Thyroid gland (tissue), 4 donors: ENCODE measurements around the gene FBXO24. TPM values are rescaled to one million over a fixed set of nuclear protein-coding genes. Genes with fewer than 3 reads are reported as not detected.

Experiments
- DNase-seq, 2 donors: peaks; one replicate each; pipeline ENCODE4 v3.0.0-alpha.2; 2019
- H3K27ac ChIP-seq, 3 donors: fragments of 200-600 bp; sonication (generic); 1 replicate in 2 of 3; 2 replicates in 1 of 3; pipeline ENCODE4 v1.5.1; 2016 to 2019; ENCODE audit warnings: mild to moderate bottlenecking in 1 of 3, moderate library complexity in 1 of 3
- H3K27me3 ChIP-seq: fragments of 200-600 bp; sonication (generic); one replicate; pipeline ENCODE4 v1.5.1; 2019
- H3K36me3 ChIP-seq, 2 donors: fragments of 200-600 bp; sonication (generic); one replicate each; pipeline ENCODE4 v1.5.1; 2016 to 2019
- H3K4me1 ChIP-seq, 2 donors: fragments of 200-600 bp; sonication (generic); one replicate each; pipeline ENCODE4 v1.5.1; 2017 to 2019
- H3K4me3 ChIP-seq, 3 donors: fragments of 200-600 bp; sonication (generic); replicated peaks in 1 of 3; 1 replicate in 2 of 3; 2 replicates in 1 of 3; pipeline ENCODE4 v1.5.1; 2016; ENCODE audit warnings: mild to moderate bottlenecking in 1 of 3
- H3K9me3 ChIP-seq: fragments of 200-600 bp; sonication (generic); one replicate; pipeline ENCODE4 v1.5.1; 2017
- POLR2A ChIP-seq, 2 donors: fragments of 450-650 bp; IDR thresholded peaks; one replicate each; pipeline ENCODE4 v1.6.1; 2017; ENCODE audit warnings: antibody characterized with exemption in 2 of 2, mild to moderate bottlenecking in 2 of 2, moderate library complexity in 1 of 2
- WGBS, 2 donors: methylation state at CpG; one replicate each; pipeline ENCODE4 v1.1.5; 2017; 5-methylcytosine and 5-hydroxymethylcytosine counted together
- intact Hi-C: fragments of 100-400 bp; cut with DNase I; formaldehyde crosslinking; loops from one replicate; pipeline ENCODE4 v1.15.1; 2023
- total RNA-seq, 4 donors: library from RNA; depleted of rRNA; stranded (reverse); fragments of >200 nt; gene quantifications; one replicate each; pipeline ENCODE4 v1.2.3, GENCODE V29; 2016
- TF ChIP-seq, protein P1 (sequence below), 6 experiments: fragments of 200-600 bp in 3 of 6; fragments of 450-650 bp in 3 of 6; sonication (generic) in 3 of 6; IDR thresholded peaks; one replicate each; pipeline ENCODE4 v1.5.1; 2016 to 2019; ENCODE audit warnings: antibody characterized with exemption in 6 of 6, mild to moderate bottlenecking in 2 of 6, inconsistent platforms in 1 of 6, moderate library complexity in 1 of 6

Gene FBXO24
- total RNA-seq, 4 donors from 2014 or later: 0.13 to 0.88 (median 0.50) TPM

GRCh38 chr7:100575206-100575631, 10.9 kb upstream of the FBXO24 start:
- Histone ChIP-seq H3K36me3 (peaks cover 52 to 54% of the 10 kb centered on the region in 2 donors), H3K4me3 (no peak overlapping the region), H3K4me1 (peaks cover 4 to 7% of the 10 kb centered on the region in 2 donors), H3K9me3 (no peaks in the 10 kb centered on the region), H3K27me3 (no peaks in the 10 kb centered on the region), H3K27ac (no peak overlapping the region)
- DNase-seq: no peak
- intact Hi-C loops: no loop called here
- TF ChIP-seq POLR2A (IDR thresholded peaks at IDR 0.05): no peak
- TF ChIP-seq, protein P1, sequence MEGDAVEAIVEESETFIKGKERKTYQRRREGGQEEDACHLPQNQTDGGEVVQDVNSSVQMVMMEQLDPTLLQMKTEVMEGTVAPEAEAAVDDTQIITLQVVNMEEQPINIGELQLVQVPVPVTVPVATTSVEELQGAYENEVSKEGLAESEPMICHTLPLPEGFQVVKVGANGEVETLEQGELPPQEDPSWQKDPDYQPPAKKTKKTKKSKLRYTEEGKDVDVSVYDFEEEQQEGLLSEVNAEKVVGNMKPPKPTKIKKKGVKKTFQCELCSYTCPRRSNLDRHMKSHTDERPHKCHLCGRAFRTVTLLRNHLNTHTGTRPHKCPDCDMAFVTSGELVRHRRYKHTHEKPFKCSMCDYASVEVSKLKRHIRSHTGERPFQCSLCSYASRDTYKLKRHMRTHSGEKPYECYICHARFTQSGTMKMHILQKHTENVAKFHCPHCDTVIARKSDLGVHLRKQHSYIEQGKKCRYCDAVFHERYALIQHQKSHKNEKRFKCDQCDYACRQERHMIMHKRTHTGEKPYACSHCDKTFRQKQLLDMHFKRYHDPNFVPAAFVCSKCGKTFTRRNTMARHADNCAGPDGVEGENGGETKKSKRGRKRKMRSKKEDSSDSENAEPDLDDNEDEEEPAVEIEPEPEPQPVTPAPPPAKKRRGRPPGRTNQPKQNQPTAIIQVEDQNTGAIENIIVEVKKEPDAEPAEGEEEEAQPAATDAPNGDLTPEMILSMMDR (IDR thresholded peaks at IDR 0.05): no peak
- WGBS, 2 donors: 83 to 86% methylated on average over 8 to 14 of the region's 14 CpGs

GRCh38 chr7:100575746-100576383, 10.3 kb upstream of the FBXO24 start:
- 86 to 88% methylated on average over 16 to 17 of the region's 17 CpGs for WGBS, 2 donors
- Histone ChIP-seq H3K27ac (no peak overlapping the region), H3K27me3 (no peaks in the 10 kb centered on the region), H3K4me3 (no peak overlapping the region), H3K9me3 (no peaks in the 10 kb centered on the region), H3K36me3 (peaks cover 53 to 60% of the 10 kb centered on the region in 2 donors), H3K4me1 (peaks cover 0 to 5% of the 10 kb centered on the region in 2 donors)
- no peak for TF ChIP-seq POLR2A (IDR thresholded peaks at IDR 0.05)
- TF ChIP-seq, protein P1 (IDR thresholded peaks at IDR 0.05): no peak
- intact Hi-C loops: no loop called here
- no peak for DNase-seq

- 95 to 97% methylated on average over 11 to 13 of the region's 13 CpGs for WGBS, 2 donors
- Histone ChIP-seq H3K36me3 (peaks cover 60 to 66% of the 10 kb centered on the region in 2 donors), H3K27ac (no peak overlapping the region), H3K27me3 (no peaks in the 10 kb centered on the region), H3K4me1 (peaks cover 0 to 5% of the 10 kb centered on the region in 2 donors), H3K9me3 (no peaks in the 10 kb centered on the region), H3K4me3 (no peak overlapping the region)
- intact Hi-C loops: no loop called here
- no peak for DNase-seq
- TF ChIP-seq POLR2A (IDR thresholded peaks at IDR 0.05): no peak
- TF ChIP-seq, protein P1 (IDR thresholded peaks at IDR 0.05): no peak
Measured at GRCh38 chr7:100576384-100576993, 9.6 kb upstream of the FBXO24 start.

DNA sequence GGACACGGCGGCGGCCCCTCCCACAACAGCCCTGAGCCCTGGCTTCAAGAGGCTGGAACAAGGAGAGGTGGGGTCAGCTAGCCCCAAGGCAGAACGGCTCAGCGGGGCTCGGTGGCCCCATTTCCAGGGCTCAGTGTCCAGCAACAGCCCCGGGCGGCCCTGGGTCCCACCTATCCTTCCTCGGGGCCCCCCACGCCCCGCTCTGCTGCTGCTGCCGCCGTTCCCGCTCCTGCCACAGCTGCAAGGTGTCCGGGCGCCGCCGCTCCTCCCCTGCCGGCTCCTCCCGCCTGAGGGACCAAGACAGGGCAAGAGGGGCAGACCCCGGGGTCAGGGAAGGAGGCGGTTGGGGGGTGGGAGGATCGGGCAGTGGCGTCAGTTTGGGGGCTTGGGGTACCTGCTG, 9.0 kb upstream of the FBXO24 start:
- H3K36me3 ChIP-seq: peaks cover 65 to 72% of the 10 kb centered on the region in 2 donors
- no peak overlapping the region for H3K4me3 ChIP-seq
- DNase-seq: no peak
- intact Hi-C loops: no loop called here
- H3K9me3 ChIP-seq: no peaks in the 10 kb centered on the region
- no peaks in the 10 kb centered on the region for H3K27me3 ChIP-seq
- H3K27ac ChIP-seq: no peak overlapping the region
- 75 to 86% methylated on average over 8 to 24 of the region's 24 CpGs for WGBS, 2 donors
- H3K4me1 ChIP-seq: peaks cover 2 to 3% of the 10 kb centered on the region in 2 donors
- no peak for TF ChIP-seq POLR2A (IDR thresholded peaks at IDR 0.05)
- TF ChIP-seq, protein P1 (IDR thresholded peaks at IDR 0.05): no peak

- H3K27me3 ChIP-seq: no peaks in the 10 kb centered on the region
- peaks cover 6 to 7% of the 10 kb centered on the region in 2 donors for H3K4me1 ChIP-seq
- DNase-seq: no peak
- H3K4me3 ChIP-seq: no peak overlapping the region
- intact Hi-C loops: no loop called here
- WGBS, 2 donors: 90% methylated on average over 10 to 13 of the region's 14 CpGs
- no peak overlapping the region for H3K27ac ChIP-seq
- peaks cover 65 to 72% of the 10 kb centered on the region in 2 donors for H3K36me3 ChIP-seq
- H3K9me3 ChIP-seq: no peaks in the 10 kb centered on the region
- TF ChIP-seq, protein P1 (IDR thresholded peaks at IDR 0.05): no peak
- TF ChIP-seq POLR2A (IDR thresholded peaks at IDR 0.05): no peak
Measured at GRCh38 chr7:100577507-100577906, 8.6 kb upstream of the FBXO24 start.
